CD4-positive, alpha-beta T cell (primary cell): ENCODE data around the gene NUDT14. TPM values are rescaled to one million over a fixed set of nuclear protein-coding genes. Genes with fewer than 3 reads are reported as not detected.

Experiments used
- ATAC-seq: fragments of 200-7000 bp; cut with Tn5 transposase; one replicate; pipeline ENCODE4 v1.10.0; 2022; ENCODE audit warnings: mild to moderate bottlenecking; ENCODE audit not compliant: poor library complexity
- CTCF ChIA-PET: fragments of 350-600 bp; sonication (Branson Sonifier 250); formaldehyde crosslinking; loops from one replicate; lab custom pipeline; 2021; ENCODE audit warnings: antibody characterized with exemption, inconsistent platforms; lab: Charles Lee
- POLR2A ChIA-PET: fragments of 350-600 bp; sonication (Branson Sonifier 250); formaldehyde crosslinking; loops from one replicate; lab custom pipeline; 2021; ENCODE audit warnings: antibody characterized with exemption, inconsistent platforms; lab: Charles Lee
- DNase-seq, 14 experiments: peaks; one replicate each; pipeline ENCODE4 v3.0.0-alpha.2; 2013 to 2020; ENCODE audit warnings: mixed read lengths in 2 of 14
- H3K27ac ChIP-seq, 2 donors: one replicate each; pipeline versions ENCODE4 v1.5.1 to v1.7.0; 2013; ENCODE audit warnings: low read length in 2 of 2, low read depth in 1 of 2, mild to moderate bottlenecking in 1 of 2
- H3K27me3 ChIP-seq, 2 experiments: 1 replicate in 1 of 2; 2 replicates in 1 of 2; pipeline versions ENCODE4 v1.6.1 to v1.7.0; 2013; ENCODE audit warnings: low read length in 2 of 2, control low read depth in 1 of 2, mild to moderate bottlenecking in 1 of 2, moderate library complexity in 1 of 2; ENCODE audit not compliant: insufficient read depth in 2 of 2, control insufficient read depth in 1 of 2
- H3K36me3 ChIP-seq: one replicate; pipeline ENCODE4 v1.6.1; 2013; ENCODE audit warnings: low read length, control low read depth; ENCODE audit not compliant: insufficient read depth
- H3K4me1 ChIP-seq: one replicate; pipeline ENCODE4 v1.6.1; 2013; ENCODE audit warnings: low read length, control low read depth; ENCODE audit not compliant: insufficient read depth
- H3K4me3 ChIP-seq: one replicate; pipeline ENCODE4 v1.5.1; 2013; ENCODE audit warnings: mild to moderate bottlenecking, low read length, moderate library complexity
- H3K9me3 ChIP-seq, 2 experiments: 1 replicate in 1 of 2; 2 replicates in 1 of 2; pipeline versions ENCODE4 v1.6.1 to v1.7.0; 2013; ENCODE audit warnings: low read length in 2 of 2, mild to moderate bottlenecking in 2 of 2, control low read depth in 1 of 2, moderate library complexity in 1 of 2; ENCODE audit not compliant: control insufficient read depth in 1 of 2, insufficient read depth in 1 of 2
- H3K27ac Mint-ChIP-seq: one replicate; pipeline ENCODE4 v1.8.0; 2020; ENCODE audit warnings: mixed read lengths
- H3K27me3 Mint-ChIP-seq: one replicate; pipeline ENCODE4 v1.8.0; 2021; ENCODE audit warnings: mixed read lengths
- H3K36me3 Mint-ChIP-seq: one replicate; pipeline ENCODE4 v1.8.0; 2021; ENCODE audit warnings: low read depth, mixed read lengths
- H3K4me1 Mint-ChIP-seq: one replicate; pipeline ENCODE4 v1.8.0; 2021; ENCODE audit warnings: low read depth, mixed read lengths
- H3K4me3 Mint-ChIP-seq: one replicate; pipeline ENCODE4 v1.8.0; 2020; ENCODE audit warnings: mild to moderate bottlenecking, mixed read lengths
- H3K9me3 Mint-ChIP-seq: one replicate; pipeline ENCODE4 v1.8.0; 2020; ENCODE audit warnings: mixed read lengths
- CTCF ChIP-seq: fragments of 200-600 bp; IDR thresholded peaks from one replicate; pipeline ENCODE4 v1.8.0; 2022; ENCODE audit warnings: antibody characterized with exemption, mild to moderate bottlenecking
- intact Hi-C, 2 experiments: fragments of 100-400 bp; cut with DNase I in 1 of 2; cut with micrococcal nuclease in 1 of 2; formaldehyde crosslinking; loops; one replicate each; pipeline versions ENCODE4 v1.15.1 to v1.9.0; 2023 to 2025; cut with DNase I, micrococcal nuclease
- total RNA-seq, 174 experiments: library from RNA in 2 of 174; stranded (reverse) in 2 of 174; gene quantifications; one replicate each; pipeline ENCODE4 v1.2.3 and lab custom pipeline; 2021 to 2026

NUDT14 gene
- total RNA-seq, 2 experiments from 2014 or later, result 9.0 to 9.2 TPM

GRCh38 chr14:105197211-105197641, 16.1 kb upstream of the NUDT14 start:
- peaks cover 36% of the 10 kb centered on the region for H3K4me1 Mint-ChIP-seq
- Histone ChIP-seq H3K27ac (no peak overlapping the region), H3K36me3 (no peaks in the 10 kb centered on the region), H3K9me3 (peaks cover 0 to 20% of the 10 kb centered on the region in 2 experiments), H3K4me1 (peaks cover 63% of the 10 kb centered on the region), H3K4me3 (no peak overlapping the region), H3K27me3 (peaks cover 52 to 62% of the 10 kb centered on the region in 2 experiments)
- intact Hi-C loops, result no loop called here
- DNase-seq (peak in 2 of 14 experiments; percentile 62 to 64), ATAC-seq (peak; percentile 25)
- no peak overlapping the region for H3K4me3 Mint-ChIP-seq
- H3K27ac Mint-ChIP-seq, result no peak overlapping the region
- no peaks in the 10 kb centered on the region for H3K9me3 Mint-ChIP-seq
- H3K36me3 Mint-ChIP-seq, result no peaks in the 10 kb centered on the region
- no peak for TF ChIP-seq CTCF
- ChIA-PET CTCF (no interaction called here), POLR2A (no interaction called here)
- H3K27me3 Mint-ChIP-seq, result peaks cover 61% of the 10 kb centered on the region

- ATAC-seq, result no peak
- Mint-ChIP-seq H3K9me3 (no peaks in the 10 kb centered on the region), H3K36me3 (no peaks in the 10 kb centered on the region)
Observed at GRCh38 chr14:105196265-105196960, 15.3 kb upstream of the NUDT14 start.

More at GRCh38 chr14:105196265-105196960, 15.3 kb upstream of the NUDT14 start:
- intact Hi-C loops, result no loop called here
- Histone ChIP-seq H3K36me3 (no peaks in the 10 kb centered on the region), H3K4me1 (peaks cover 55% of the 10 kb centered on the region), H3K9me3 (peaks cover 0 to 20% of the 10 kb centered on the region in 2 experiments), H3K27me3 (peaks cover 49 to 62% of the 10 kb centered on the region in 2 experiments), H3K4me3 (no peak overlapping the region), H3K27ac (no peak overlapping the region)
- DNase-seq, result no peak
- ChIA-PET POLR2A (no interaction called here), CTCF (interaction anchor here (1.1 to 1.3 kb wide), 2 partner anchors 106 to 151 kb away, joined by 3 to 4 read pairs; no protein-coding TSS in a partner anchor)
- no peak for TF ChIP-seq CTCF
- no peak overlapping the region for H3K4me3 Mint-ChIP-seq
- peaks cover 30% of the 10 kb centered on the region for H3K4me1 Mint-ChIP-seq
- H3K27me3 Mint-ChIP-seq, result peaks cover 56% of the 10 kb centered on the region
- no peak overlapping the region for H3K27ac Mint-ChIP-seq
